Ramos (cell line): ENCODE measurements around the gene SIL1.

Experiments
- in situ Hi-C: fragments of 300-500 bp; cut with MboI; formaldehyde crosslinking; loops from one replicate; pipeline ENCODE4 v1.14.3; 2022; ENCODE audit warnings: low sequenced_read_pairs; ENCODE audit not compliant: unreplicated experiment

SIL1 gene

GRCh38 chr5:138967791-138968448 is 230.2 kb downstream of the SIL1 start:
- in situ Hi-C loops, result no loop called here

- in situ Hi-C loops, result no loop called here
Measured at GRCh38 chr5:138966236-138966985, 231.8 kb downstream of the SIL1 start.

DNA sequence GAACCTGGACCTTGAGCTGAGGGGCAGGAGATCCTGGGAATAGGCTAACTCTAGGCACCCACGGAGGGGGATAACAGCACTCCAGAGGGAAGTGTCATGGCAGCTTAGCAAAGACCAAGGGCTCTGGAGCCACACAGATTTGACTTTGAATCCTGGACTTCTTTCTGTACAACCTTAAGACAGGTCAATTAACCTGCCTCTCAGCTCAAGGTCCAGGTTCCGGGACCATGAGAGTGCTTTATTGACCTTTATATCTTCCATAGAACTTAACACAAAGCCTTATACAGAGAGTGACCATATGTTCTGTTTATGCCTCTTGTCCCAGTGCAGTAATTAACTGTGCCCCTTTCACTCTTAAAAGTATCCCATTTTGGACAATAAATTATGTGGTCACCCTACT is 232.5 kb downstream of the SIL1 start:
- in situ Hi-C loops, result no loop called here

DNA sequence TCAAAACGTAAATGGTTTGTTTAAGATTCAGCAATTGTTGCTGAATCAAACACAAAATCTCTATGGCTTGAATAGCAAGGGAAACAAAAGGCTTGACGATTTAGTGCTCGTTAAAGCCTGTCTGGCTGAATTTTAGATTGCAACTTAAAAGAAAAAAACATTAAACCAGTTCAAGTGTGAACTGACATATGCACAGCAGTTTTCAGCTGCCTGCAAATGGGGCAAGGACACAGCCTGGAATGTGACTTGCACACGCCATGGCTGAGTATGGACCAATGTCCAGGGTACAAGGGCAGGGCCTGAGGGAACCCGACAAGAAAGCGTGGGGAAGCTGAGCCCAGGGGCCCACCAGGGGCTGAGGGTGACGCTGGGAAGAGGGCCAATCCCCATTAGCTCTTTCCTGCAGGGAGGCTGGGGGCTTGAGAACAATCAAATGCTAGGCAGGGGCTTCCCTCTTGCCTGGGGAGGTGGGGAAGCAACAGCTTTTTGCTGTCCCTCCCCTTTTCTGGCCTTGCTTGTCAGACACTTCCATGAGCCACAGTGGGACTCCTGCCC is 233.4 kb downstream of the SIL1 start:
- in situ Hi-C loops, result no loop called here

DNA sequence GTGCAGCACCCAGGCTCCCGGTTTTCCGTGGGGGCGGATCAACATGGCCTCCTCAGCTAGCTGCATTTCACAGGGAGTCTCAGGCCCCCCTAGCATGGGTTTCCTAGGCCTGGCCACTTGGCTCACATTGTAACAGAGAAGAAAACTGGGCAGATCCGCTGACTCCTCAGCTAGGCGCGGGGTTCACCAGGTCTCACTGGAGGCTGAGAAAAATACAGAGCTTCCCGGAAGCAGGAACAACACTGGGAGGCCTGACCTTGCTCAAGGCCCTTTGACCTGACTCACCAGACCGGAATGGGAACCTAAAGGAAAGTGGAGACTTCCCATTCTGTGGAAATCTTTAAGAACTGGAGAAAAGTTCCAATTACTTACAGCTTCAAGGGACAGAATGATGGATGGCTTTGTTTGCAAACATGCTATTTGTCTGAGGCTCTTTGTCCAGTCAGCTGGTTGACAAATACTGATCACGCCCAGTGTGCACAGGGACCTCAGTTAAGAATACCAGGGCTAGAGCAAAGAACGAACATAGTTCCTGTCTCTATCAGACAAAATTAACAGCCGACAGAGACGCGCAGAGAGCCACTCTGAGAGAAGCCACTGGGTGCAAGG is 234.3 kb downstream of the SIL1 start:
- in situ Hi-C loops, result no loop called here

DNA sequence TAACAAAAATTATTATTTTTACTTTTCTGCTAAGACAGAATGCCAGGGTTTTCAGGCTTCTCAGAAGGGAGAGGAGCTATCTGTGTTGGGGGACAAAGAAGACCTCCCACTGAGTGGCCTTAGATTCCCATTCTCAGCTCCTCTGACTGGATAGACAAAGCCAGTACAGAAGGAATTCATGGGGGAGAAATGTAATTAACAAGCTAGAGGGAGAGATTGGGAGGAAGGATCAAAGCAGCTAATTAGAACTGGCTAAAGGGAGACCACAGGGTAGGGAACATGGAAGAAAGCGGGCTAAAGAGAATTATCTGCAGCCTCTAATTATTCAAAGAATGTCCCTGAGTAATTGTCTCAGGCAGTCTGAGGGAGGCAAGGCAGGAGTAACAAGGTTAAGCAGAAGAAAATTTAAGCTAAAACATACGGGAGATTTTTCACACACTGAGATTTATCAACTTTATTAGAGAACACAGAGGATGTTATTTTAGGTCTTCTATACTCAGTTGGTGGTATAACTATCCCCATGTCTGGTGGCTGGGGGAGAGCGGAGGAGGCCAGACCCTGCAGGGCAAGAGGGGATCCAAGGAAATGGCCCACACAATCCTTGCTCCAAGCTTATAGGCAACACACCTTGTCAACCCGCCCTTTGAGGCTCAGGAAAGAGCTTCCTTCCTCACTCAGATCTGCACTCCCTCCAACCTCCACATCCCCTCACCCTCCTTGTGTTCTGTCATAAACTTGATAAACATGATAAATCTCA is 235.4 kb downstream of the SIL1 start:
- in situ Hi-C loops, result no loop called here

GRCh38 chr5:138961729-138962128 is 236.4 kb downstream of the SIL1 start:
- in situ Hi-C loops, result no loop called here

DNA sequence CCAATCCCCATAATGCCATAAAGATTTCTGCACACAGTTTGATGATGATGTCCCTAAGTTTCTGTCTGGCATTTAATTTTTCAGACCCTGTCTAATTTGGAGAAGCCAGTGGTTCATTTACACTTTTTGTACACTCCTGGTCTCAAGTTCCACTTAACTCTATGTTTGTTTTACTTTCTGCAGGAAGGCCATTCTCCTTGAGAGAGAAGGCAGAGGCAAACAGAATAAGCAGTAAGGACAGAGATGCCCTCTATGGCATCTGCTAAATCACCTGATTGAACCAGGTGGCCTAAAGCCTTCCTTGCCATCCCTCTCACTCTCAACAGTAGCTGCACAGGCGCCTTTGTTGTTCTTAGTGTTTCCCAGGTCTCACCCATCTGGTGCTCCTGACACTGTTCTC is 236.9 kb downstream of the SIL1 start:
- in situ Hi-C loops, result no loop called here

GRCh38 chr5:138960145-138960692 is 237.9 kb downstream of the SIL1 start:
- in situ Hi-C loops, result no loop called here

DNA sequence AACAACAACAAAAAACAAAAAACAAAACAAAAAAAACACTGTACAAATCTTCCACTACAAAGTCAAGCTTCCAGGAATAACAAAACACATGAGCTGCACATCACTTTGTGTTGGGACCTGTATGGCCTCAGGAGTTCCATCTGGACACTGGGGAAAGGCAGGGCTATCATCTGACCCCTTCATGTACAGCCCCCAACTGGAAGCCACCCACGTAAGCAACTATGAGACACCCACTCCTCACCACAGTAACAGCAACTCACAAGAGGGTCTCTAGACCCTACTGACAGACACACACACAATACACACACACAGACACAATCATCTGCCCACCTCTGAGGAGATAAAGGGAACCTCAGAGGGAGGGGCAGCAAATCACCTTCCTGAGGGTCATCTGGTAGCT is 241.4 kb downstream of the SIL1 start:
- in situ Hi-C loops, result no loop called here

- in situ Hi-C loops, result no loop called here
Measured at GRCh38 chr5:138955671-138956295, 242.4 kb downstream of the SIL1 start.

- in situ Hi-C loops, result no loop called here
Measured at GRCh38 chr5:138955013-138955660, 243.0 kb downstream of the SIL1 start.

GRCh38 chr5:138954257-138955012 is 243.7 kb downstream of the SIL1 start:
- in situ Hi-C loops, result no loop called here

DNA sequence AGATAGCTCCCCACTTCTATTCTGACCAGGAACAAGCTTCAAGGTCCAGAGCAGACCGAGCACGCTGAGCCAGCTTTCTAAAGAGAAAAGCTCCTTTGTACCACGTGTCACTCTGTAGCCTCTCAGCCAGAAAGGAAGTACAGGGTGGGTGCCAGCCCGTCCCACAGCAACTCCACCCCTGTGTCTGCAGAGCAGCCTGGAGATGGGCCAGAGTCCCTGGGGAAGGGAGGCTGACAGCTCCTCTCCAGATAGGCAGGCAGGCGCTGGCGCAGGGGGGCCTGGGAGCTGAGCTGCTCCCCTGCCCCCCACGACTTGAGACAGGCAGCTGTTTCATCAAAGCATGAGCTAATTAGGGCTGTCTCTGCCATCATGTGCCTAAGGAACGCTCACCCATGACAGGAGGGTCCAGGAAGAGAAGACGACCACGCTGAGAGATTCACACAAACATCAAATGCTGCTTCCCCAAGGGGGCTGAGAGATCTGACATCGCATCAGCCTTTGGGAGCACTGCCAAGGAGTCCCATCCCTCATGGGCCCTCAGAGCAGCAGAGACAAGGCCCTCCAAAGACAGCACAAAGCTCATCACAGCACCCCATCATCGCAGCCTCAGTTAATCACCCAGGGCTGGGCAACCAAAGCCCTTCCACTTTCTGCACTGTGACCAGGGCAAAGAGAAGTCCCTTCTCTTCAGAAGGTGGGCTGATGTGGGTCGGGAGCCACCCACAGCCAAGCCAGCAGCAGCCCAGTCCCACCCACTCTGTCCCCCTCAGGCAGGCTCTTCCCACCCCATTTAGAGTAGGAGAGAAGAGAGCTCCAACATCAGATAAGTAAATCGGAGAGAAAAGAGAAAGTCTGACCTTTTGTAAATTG is 244.5 kb downstream of the SIL1 start:
- in situ Hi-C loops, result no loop called here

- in situ Hi-C loops, result no loop called here
Measured at GRCh38 chr5:138952962-138953361, 245.2 kb downstream of the SIL1 start.

DNA sequence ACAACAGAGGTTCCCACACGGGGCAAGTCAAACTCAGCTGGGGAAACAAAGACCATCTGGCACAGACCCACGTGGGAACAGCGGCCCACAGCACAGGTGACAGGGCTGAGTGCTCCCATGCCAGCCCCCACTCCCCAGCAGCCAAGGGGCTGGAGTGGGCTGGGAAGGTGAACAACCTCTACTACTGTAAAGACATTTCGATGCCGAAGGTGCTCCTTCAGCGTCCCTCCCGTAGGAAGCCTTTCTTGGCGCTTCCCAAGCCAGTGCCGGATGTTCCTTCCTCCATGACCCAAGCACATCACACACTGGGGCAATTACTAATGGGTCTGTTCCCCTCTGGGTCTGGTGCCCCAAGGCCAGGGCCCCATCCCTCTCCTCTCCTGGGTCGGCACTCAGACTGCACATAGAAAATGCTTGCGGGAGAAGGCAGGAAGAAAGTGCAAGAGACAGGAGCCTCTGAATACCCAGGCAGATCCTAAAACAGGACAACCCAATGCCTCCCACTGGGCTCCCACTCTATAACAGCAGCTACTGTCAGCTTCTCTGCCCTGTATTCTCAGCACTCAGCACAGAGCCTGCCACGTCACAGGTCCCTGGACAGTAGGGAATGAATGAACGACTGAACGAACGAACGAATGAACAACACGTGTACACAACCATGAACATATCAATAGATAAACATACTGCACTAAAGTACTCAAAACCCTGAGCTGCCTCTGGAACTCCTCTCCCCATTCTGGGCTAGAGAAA is 246.0 kb downstream of the SIL1 start:
- in situ Hi-C loops, result no loop called here
